HepG2 (cell line): ENCODE data around the gene PRKAR1A. TPM values are rescaled to one million over a fixed set of nuclear protein-coding genes. Genes with fewer than 3 reads are reported as not detected.

ENCODE experiments used
- EED ChIP-seq: sonication (generic); formaldehyde crosslinking; IDR thresholded peaks from 2 replicates; pipeline ENCODE4 v1.5.0; 2020; ENCODE audit warnings: mild to moderate bottlenecking, missing genetic modification reagents
- FOSL2 ChIP-seq: sonication (generic); formaldehyde crosslinking; IDR thresholded peaks from 2 replicates; pipeline ENCODE4 v1.4.0; 2020; ENCODE audit warnings: missing genetic modification reagents
- HNRNPK ChIP-seq: fragments of 200-400 bp; formaldehyde crosslinking; IDR thresholded peaks from 2 replicates; pipeline ENCODE4 v1.6.1; 2018; ENCODE audit warnings: low read length, low read depth, moderate library complexity, mild to moderate bottlenecking; ENCODE audit not compliant: poor library complexity, severe bottlenecking
- KLF15 ChIP-seq: sonication (generic); formaldehyde crosslinking; IDR thresholded peaks from 2 replicates; pipeline ENCODE4 v1.8.1; 2023; ENCODE audit warnings: borderline replicate concordance, mild to moderate bottlenecking, inconsistent platforms, missing genetic modification reagents, mixed read lengths
- SRY ChIP-seq: sonication (generic); formaldehyde crosslinking; IDR thresholded peaks from 2 replicates; pipeline ENCODE4 v1.8.0; 2022; ENCODE audit warnings: mild to moderate bottlenecking, missing genetic modification reagents
- ZC3H13 ChIP-seq: sonication (generic); formaldehyde crosslinking; IDR thresholded peaks from 2 replicates; pipeline ENCODE4 v1.8.1; 2023; ENCODE audit warnings: mild to moderate bottlenecking, missing genetic modification reagents, moderate library complexity
- ZNF34 ChIP-seq: sonication (generic); formaldehyde crosslinking; IDR thresholded peaks from 2 replicates; pipeline ENCODE4 v1.4.0; 2020; ENCODE audit warnings: mild to moderate bottlenecking, missing genetic modification reagents, borderline replicate concordance
- ZNF781 ChIP-seq: sonication (generic); formaldehyde crosslinking; IDR thresholded peaks from 2 replicates; pipeline ENCODE4 v1.5.1; 2020; ENCODE audit warnings: borderline replicate concordance, mild to moderate bottlenecking, missing genetic modification reagents; ENCODE audit errors: not compliant biosample characterization
- polyA plus RNA-seq, 8 experiments: library from polyadenylated mRNA; depleted of rRNA in 3 of 8; stranded (reverse) in 7 of 8; unstranded in 1 of 8; fragments of >200 nt; fragmentation: Illumina TruSeq in 4 of 8; extraction: Trizol in 4 of 8; gene quantifications; 2 replicates each; pipeline versions ENCODE4 v1.2.1 to v1.2.3, GENCODE V29; 2011 to 2016; ENCODE audit warnings: low read depth in 4 of 8, missing spikeins in 1 of 8, mixed read lengths in 1 of 8; ENCODE audit not compliant: insufficient read depth in 1 of 8
- total RNA-seq, 5 experiments: library from RNA; depleted of rRNA; stranded (reverse); fragments of >200 nt; fragmentation: Illumina TruSeq; extraction: Trizol; gene quantifications; 2 replicates each; pipeline ENCODE4 v1.2.3, GENCODE V29; 2016; ENCODE audit warnings: low read depth in 1 of 5
- TF ChIP-seq, protein P1 (sequence below): sonication (generic); formaldehyde crosslinking; IDR thresholded peaks from 2 replicates; pipeline ENCODE4 v1.5.0; 2020; ENCODE audit warnings: mild to moderate bottlenecking, missing genetic modification reagents, borderline replicate concordance
- TF ChIP-seq, protein P2 (sequence below): IDR thresholded peaks from 2 replicates; pipeline ENCODE4 v1.6.1; 2016; ENCODE audit warnings: missing biosample characterization, missing genetic modification reagents, low read depth
- TF ChIP-seq, protein P3 (sequence below): sonication (generic); formaldehyde crosslinking; IDR thresholded peaks from 2 replicates; pipeline ENCODE4 v1.4.0; 2020; ENCODE audit warnings: missing genetic modification reagents, borderline replicate concordance
- TF ChIP-seq, protein P4 (sequence below): sonication (generic); formaldehyde crosslinking; IDR thresholded peaks from 2 replicates; pipeline ENCODE4 v1.4.0; 2020; ENCODE audit warnings: missing genetic modification reagents

Gene PRKAR1A
- total and polyA plus RNA-seq, 2 of the 13 experiments (the other 11 are each of a cell fraction or from before 2014, with no cell fraction given), result 265 to 266 TPM

DNA sequence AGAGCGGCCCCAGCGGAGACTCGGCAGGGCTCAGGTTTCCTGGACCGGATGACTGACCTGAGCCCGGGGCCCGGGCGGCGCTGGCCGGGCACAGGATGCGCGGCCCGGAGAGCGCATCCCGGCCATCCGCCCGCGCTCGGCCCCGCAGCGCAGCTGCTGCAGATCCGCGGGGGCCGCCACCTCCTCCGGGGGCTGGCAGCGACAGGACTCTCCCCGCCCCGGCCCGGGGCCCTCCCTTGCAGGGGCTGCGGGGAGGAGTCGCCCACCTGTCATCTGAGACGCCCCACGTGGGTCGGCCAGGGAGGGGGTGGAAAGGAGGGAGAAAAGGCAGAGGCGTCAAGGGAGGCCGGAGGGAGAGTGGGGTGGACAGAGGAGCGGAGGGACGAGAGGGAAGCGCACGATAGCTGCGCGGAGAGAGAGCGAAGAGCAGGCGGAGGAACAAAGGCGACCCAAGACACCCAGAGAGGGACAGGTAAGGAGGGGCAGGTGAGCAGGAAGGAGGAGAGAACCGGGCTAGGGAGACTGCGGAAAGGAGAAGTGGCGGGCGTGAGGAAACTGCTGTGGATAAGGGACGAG, 471 bp upstream of the PRKAR1A start (continued):
- TF ChIP-seq, protein P1, sequence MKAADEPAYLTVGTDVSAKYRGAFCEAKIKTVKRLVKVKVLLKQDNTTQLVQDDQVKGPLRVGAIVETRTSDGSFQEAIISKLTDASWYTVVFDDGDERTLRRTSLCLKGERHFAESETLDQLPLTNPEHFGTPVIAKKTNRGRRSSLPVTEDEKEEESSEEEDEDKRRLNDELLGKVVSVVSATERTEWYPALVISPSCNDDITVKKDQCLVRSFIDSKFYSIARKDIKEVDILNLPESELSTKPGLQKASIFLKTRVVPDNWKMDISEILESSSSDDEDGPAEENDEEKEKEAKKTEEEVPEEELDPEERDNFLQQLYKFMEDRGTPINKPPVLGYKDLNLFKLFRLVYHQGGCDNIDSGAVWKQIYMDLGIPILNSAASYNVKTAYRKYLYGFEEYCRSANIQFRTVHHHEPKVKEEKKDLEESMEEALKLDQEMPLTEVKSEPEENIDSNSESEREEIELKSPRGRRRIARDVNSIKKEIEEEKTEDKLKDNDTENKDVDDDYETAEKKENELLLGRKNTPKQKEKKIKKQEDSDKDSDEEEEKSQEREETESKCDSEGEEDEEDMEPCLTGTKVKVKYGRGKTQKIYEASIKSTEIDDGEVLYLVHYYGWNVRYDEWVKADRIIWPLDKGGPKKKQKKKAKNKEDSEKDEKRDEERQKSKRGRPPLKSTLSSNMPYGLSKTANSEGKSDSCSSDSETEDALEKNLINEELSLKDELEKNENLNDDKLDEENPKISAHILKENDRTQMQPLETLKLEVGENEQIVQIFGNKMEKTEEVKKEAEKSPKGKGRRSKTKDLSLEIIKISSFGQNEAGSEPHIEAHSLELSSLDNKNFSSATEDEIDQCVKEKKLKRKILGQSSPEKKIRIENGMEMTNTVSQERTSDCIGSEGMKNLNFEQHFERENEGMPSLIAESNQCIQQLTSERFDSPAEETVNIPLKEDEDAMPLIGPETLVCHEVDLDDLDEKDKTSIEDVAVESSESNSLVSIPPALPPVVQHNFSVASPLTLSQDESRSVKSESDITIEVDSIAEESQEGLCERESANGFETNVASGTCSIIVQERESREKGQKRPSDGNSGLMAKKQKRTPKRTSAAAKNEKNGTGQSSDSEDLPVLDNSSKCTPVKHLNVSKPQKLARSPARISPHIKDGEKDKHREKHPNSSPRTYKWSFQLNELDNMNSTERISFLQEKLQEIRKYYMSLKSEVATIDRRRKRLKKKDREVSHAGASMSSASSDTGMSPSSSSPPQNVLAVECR (CRISPR knock-in tag), result peak; percentile 91
- TF ChIP-seq SRY (CRISPR knock-in tag) (peak; percentile 69; the same call in 1 of the 2 replicates), KLF15 (CRISPR knock-in tag) (peak; percentile 83; the same call in 1 of the 2 replicates), ZC3H13 (CRISPR knock-in tag) (peak; percentile 62), EED (CRISPR knock-in tag) (peak; percentile 95), ZNF781 (peak; percentile 72), ZNF34 (no peak), HNRNPK (peak; percentile 43), FOSL2 (peak; percentile 14; the same call in 1 of the 2 replicates)
- TF ChIP-seq, protein P2, sequence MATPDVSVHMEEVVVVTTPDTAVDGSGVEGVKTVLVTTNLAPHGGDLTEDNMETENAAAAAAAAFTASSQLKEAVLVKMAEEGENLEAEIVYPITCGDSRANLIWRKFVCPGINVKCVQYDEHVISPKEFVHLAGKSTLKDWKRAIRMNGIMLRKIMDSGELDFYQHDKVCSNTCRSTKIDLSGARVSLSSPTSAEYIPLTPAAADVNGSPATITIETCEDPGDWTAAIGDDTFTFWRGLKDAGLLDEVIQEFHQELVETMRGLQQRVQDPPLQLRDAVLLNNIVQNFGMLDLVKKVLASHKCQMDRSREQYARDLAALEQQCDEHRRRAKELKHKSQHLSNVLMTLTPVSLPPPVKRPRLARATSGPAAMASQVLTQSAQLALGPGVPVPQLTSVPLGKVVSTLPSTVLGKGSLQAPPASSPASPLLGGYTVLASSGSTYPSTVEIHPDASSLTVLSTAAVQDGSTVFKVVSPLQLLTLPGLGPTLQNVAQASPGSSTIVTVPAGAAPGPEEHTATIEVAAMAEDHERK, result no peak
- TF ChIP-seq, protein P3, sequence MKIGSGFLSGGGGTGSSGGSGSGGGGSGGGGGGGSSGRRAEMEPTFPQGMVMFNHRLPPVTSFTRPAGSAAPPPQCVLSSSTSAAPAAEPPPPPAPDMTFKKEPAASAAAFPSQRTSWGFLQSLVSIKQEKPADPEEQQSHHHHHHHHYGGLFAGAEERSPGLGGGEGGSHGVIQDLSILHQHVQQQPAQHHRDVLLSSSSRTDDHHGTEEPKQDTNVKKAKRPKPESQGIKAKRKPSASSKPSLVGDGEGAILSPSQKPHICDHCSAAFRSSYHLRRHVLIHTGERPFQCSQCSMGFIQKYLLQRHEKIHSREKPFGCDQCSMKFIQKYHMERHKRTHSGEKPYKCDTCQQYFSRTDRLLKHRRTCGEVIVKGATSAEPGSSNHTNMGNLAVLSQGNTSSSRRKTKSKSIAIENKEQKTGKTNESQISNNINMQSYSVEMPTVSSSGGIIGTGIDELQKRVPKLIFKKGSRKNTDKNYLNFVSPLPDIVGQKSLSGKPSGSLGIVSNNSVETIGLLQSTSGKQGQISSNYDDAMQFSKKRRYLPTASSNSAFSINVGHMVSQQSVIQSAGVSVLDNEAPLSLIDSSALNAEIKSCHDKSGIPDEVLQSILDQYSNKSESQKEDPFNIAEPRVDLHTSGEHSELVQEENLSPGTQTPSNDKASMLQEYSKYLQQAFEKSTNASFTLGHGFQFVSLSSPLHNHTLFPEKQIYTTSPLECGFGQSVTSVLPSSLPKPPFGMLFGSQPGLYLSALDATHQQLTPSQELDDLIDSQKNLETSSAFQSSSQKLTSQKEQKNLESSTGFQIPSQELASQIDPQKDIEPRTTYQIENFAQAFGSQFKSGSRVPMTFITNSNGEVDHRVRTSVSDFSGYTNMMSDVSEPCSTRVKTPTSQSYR (CRISPR knock-in tag), result peak; percentile 59; the same call in 1 of the 2 replicates
- TF ChIP-seq, protein P4, sequence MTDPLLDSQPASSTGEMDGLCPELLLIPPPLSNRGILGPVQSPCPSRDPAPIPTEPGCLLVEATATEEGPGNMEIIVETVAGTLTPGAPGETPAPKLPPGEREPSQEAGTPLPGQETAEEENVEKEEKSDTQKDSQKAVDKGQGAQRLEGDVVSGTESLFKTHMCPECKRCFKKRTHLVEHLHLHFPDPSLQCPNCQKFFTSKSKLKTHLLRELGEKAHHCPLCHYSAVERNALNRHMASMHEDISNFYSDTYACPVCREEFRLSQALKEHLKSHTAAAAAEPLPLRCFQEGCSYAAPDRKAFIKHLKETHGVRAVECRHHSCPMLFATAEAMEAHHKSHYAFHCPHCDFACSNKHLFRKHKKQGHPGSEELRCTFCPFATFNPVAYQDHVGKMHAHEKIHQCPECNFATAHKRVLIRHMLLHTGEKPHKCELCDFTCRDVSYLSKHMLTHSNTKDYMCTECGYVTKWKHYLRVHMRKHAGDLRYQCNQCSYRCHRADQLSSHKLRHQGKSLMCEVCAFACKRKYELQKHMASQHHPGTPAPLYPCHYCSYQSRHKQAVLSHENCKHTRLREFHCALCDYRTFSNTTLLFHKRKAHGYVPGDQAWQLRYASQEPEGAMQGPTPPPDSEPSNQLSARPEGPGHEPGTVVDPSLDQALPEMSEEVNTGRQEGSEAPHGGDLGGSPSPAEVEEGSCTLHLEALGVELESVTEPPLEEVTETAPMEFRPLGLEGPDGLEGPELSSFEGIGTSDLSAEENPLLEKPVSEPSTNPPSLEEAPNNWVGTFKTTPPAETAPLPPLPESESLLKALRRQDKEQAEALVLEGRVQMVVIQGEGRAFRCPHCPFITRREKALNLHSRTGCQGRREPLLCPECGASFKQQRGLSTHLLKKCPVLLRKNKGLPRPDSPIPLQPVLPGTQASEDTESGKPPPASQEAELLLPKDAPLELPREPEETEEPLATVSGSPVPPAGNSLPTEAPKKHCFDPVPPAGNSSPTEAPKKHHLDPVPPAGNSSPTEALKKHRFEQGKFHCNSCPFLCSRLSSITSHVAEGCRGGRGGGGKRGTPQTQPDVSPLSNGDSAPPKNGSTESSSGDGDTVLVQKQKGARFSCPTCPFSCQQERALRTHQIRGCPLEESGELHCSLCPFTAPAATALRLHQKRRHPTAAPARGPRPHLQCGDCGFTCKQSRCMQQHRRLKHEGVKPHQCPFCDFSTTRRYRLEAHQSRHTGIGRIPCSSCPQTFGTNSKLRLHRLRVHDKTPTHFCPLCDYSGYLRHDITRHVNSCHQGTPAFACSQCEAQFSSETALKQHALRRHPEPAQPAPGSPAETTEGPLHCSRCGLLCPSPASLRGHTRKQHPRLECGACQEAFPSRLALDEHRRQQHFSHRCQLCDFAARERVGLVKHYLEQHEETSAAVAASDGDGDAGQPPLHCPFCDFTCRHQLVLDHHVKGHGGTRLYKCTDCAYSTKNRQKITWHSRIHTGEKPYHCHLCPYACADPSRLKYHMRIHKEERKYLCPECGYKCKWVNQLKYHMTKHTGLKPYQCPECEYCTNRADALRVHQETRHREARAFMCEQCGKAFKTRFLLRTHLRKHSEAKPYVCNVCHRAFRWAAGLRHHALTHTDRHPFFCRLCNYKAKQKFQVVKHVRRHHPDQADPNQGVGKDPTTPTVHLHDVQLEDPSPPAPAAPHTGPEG (CRISPR knock-in tag), result peak; percentile 74
